ENCODE results near the gene MKS1. TPM values are rescaled to one million over a fixed set of nuclear protein-coding genes. Genes with fewer than 3 reads are reported as not detected.

Gene MKS1
- total RNA-seq, 1 experiment from 2014 or later: 24.8 TPM

GRCh38 chr17:58205936-58206335 lies 13.1 kb downstream of the MKS1 start:
- H3K27me3 ChIP-seq (ENCODE audit: insufficient read depth, low read length): no peaks in the 10 kb centered on the region
- H2BK12ac ChIP-seq (ENCODE audit: insufficient read length, low read depth, low read length): no peak overlapping the region
- DNase-seq: no peak
- H3K14ac ChIP-seq (ENCODE audit: insufficient read depth, low read length): no peak overlapping the region
- H2BK120ac ChIP-seq (ENCODE audit: low read depth, low read length, poor library complexity, severe bottlenecking): no peak overlapping the region
- no peak overlapping the region for H3K23ac ChIP-seq (ENCODE audit: insufficient read length, low read depth, low read length)
- Mint-ChIP-seq H3K4me1 (0 out of 4 replicates have a peak, but pooled peaks cover 0 to 2% of the 10 kb centered on the region in 2 experiments), H3K27me3 (ENCODE audit: low read depth) (peaks cover 8% of the 10 kb centered on the region), H3K36me3 (ENCODE audit: insufficient read depth in 1 of 3, low read depth in 3 of 3) (peaks cover 9 to 35% (median 22%) of the 10 kb centered on the region in 3 experiments; a peak in 6 of 7 replicates), H3K27ac (no peak overlapping the region), H3K4me3 (no peak overlapping the region), H3K9me3 (no peaks in the 10 kb centered on the region)
- no peak overlapping the region for H4K8ac ChIP-seq (replicated peaks; ENCODE audit: insufficient read length, low read depth, low read length)
- no peak overlapping the region for H2BK20ac ChIP-seq (ENCODE audit: low read depth, low read length, poor library complexity, severe bottlenecking)
- no peak overlapping the region for H2AK5ac ChIP-seq (ENCODE audit: insufficient read length, low read length)
- H3K4ac ChIP-seq (ENCODE audit: low read depth, low read length): no peak overlapping the region
- H2BK15ac ChIP-seq (ENCODE audit: low read depth, low read length): no peak overlapping the region
- no peak overlapping the region for H3K27ac ChIP-seq (ENCODE audit: insufficient read length, low read depth, low read length)
- no peak overlapping the region for H3T11ph ChIP-seq (ENCODE audit: low read length)
- no peak overlapping the region for H3K4me2 ChIP-seq (ENCODE audit: insufficient read depth, insufficient read length, low read length)
- no peaks in the 10 kb centered on the region for H3K79me2 ChIP-seq (ENCODE audit: insufficient read depth, low read length)
- H3K4me1 ChIP-seq (ENCODE audit: insufficient read depth, low read length): no peaks in the 10 kb centered on the region
- no peak overlapping the region for H3K9ac ChIP-seq (ENCODE audit: extremely low read depth, insufficient read length, low read length)
- H3K79me1 ChIP-seq (ENCODE audit: insufficient read depth, low read depth, low read length, poor library complexity, severe bottlenecking): no peaks in the 10 kb centered on the region
- WGBS (ENCODE audit: extremely low coverage, insufficient read length, low lambda C conversion rate): no CpG with 5 or more reads among the region's 11 CpGs
- H3K9me3 ChIP-seq (ENCODE audit: control insufficient read depth, low read depth, low read length): no peaks in the 10 kb centered on the region
- no peaks in the 10 kb centered on the region for H3K23me2 ChIP-seq (ENCODE audit: insufficient read length, low read depth, low read length, poor library complexity, severe bottlenecking)
- no peak overlapping the region for H2AFZ ChIP-seq (ENCODE audit: low read length)
- H4K20me1 ChIP-seq (ENCODE audit: control insufficient read depth, insufficient read depth, insufficient read length): no peaks in the 10 kb centered on the region
- TF ChIP-seq, protein P1, sequence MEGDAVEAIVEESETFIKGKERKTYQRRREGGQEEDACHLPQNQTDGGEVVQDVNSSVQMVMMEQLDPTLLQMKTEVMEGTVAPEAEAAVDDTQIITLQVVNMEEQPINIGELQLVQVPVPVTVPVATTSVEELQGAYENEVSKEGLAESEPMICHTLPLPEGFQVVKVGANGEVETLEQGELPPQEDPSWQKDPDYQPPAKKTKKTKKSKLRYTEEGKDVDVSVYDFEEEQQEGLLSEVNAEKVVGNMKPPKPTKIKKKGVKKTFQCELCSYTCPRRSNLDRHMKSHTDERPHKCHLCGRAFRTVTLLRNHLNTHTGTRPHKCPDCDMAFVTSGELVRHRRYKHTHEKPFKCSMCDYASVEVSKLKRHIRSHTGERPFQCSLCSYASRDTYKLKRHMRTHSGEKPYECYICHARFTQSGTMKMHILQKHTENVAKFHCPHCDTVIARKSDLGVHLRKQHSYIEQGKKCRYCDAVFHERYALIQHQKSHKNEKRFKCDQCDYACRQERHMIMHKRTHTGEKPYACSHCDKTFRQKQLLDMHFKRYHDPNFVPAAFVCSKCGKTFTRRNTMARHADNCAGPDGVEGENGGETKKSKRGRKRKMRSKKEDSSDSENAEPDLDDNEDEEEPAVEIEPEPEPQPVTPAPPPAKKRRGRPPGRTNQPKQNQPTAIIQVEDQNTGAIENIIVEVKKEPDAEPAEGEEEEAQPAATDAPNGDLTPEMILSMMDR (conservative IDR thresholded peaks at IDR 0.05): no peak
- no peak overlapping the region for H4K91ac ChIP-seq (ENCODE audit: insufficient read length, low read depth, low read length)
- H2BK5ac ChIP-seq (ENCODE audit: insufficient read length, low read length): no peak overlapping the region
- no peak overlapping the region for H3K56ac ChIP-seq (ENCODE audit: insufficient read length, low read depth, low read length)
- H3K18ac ChIP-seq (ENCODE audit: insufficient read length, low read depth, low read length): no peak overlapping the region
- H4K5ac ChIP-seq (ENCODE audit: insufficient read length, low read depth, low read length): no peak overlapping the region
